NT2/D1 (cell line): Measurements from ENCODE around the gene ODC1.

Experiments used
- YY1 ChIP-seq: IDR thresholded peaks from 2 replicates; pipeline ENCODE4 v1.6.1; 2011; ENCODE audit not compliant: insufficient read length, insufficient read depth
- ZNF274 ChIP-seq: IDR thresholded peaks from 2 replicates; pipeline ENCODE4 v1.6.1; 2011; ENCODE audit warnings: mild to moderate bottlenecking, low read depth, low read length

DNA sequence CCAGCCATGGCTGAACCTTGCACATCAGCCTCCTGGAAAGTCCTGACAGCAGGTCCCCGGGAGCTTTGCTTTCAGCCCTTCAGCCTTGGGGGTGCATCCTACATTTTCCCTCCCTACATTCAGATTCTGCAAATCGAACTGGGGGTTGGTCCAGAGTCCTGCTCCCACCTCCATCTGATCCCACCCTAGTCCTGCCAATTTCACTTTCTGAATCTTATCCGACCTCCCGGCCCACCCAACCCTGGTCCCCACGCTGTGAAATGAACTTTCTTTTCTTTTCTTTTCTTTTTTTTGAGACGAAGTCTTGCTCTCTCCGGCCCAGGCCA, 47.8 kb upstream of the ODC1 start:
- TF ChIP-seq ZNF274 (no peak), YY1 (no peak)
